GM10266 (cell line): ENCODE data around the gene FAM200B.

Experiments used
- DNase-seq: peaks from one replicate; pipeline ENCODE4 v3.0.0; 2012; ENCODE audit errors: extremely low spot score
- CTCF ChIP-seq: IDR thresholded peaks from 2 replicates; pipeline ENCODE4 v1.5.1; 2012; ENCODE audit warnings: mild to moderate bottlenecking, low read depth; ENCODE audit not compliant: control insufficient read depth, insufficient read depth; ENCODE audit errors: missing control alignments

Gene FAM200B

GRCh38 chr4:15736514-15737050 lies 55.0 kb downstream of the FAM200B start:
- no peak for DNase-seq

GRCh38 chr4:15737255-15737654 lies 55.6 kb downstream of the FAM200B start:
- DNase-seq, result no peak
- peak; percentile 46 for TF ChIP-seq CTCF

More at GRCh38 chr4:15736514-15737050, 55.0 kb downstream of the FAM200B start:
- no peak for TF ChIP-seq CTCF

GRCh38 chr4:15738877-15739276 lies 57.2 kb downstream of the FAM200B start:
- no peak for DNase-seq
- TF ChIP-seq CTCF, result no peak
